DMS79 treated with DMSO at 0.1 percent for 48 hours (cell line): Measurements from ENCODE around the gene C1QTNF8.

Source experiments
- DNase-seq: peaks from one replicate; lab custom pipeline; 2025; lab: John Stamatoyannopoulos, UW

The C1QTNF8 gene

DNA sequence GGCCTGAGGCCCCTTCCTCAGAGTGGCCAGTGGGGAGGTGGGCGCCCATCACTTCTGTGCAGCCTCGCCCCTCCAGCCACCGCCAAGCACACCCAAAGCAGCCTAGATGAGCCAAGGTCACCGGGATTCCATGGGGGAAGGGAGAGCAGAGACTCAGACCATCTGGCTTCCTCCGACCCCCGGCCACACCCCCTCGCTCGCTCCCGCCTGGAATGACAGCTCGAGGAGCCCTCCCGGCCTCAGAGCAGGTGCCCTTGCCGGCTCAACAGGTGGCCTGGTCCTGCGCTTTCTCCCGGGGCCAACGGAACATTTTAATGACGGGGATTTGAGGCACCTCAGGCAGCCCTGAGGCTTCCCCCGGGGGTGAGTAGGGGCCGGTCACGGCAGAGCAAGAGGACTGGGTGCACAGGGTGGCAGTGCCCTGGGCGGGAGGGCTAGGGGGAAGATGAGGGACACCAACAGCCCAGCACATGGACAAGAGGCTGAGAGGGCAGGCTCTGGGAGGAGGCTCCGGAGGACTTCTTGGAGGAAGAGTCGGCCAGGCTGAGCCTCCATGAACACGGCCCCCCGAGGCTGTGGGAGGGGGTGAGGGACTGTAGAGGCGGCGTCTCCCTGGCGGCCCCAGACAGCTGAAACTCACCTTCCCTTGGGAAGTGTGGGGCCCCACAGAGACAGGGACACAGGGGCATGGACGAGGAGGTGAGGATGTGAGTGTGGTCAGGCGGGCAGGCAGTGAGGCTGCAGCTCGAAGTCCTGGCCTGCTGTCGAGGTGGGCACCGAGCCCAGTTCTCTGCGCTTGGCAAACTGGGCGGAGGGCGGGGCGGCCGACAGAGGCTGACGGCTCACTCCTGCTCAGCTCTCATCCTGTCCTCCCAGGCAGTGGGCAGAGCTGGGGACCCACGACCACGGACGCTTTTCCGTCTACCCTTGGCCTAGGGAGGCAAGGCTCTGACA lies 12.5 kb upstream of the C1QTNF8 start:
- DNase-seq, result peak; percentile 14

DNA sequence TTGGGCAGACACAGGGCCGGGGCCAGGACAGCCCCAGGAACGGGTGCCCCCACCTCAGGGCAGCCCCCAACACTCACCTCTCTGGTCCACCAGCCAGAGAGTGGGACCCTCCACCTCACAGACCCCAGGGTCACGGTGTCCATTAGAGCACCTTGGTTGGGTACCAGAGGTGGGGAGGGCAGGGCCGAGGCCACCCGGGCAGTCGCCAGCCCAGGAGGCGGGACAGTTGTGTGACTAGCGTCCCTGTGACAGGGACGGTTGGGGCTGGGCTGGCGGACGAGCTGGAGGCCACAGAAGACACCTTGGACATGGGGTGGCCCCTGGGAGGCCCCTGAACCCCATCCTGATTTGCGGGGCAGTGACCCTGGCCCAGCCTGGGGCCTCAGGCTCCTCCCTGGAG lies 11.7 kb upstream of the C1QTNF8 start:
- DNase-seq, result no peak

DNA sequence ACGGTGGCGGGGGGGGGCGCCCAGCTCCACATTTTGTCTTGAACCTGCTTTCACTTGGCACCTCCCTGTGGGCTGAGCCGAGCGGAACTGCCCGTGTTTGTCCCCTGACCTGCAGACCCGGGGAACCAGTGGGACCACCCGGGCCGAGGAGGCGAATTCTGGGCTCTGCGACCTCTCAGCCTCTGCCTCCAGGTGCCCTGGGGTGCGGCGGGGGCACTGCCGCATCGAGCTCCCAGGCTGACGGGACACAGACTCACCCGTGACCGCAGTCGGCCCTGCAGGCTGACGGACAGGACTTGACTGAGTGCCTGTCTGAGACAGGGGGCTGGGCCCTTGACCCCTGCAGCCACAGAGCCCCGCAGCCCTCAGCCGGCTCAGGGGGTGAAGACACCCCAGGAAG lies 11.1 kb upstream of the C1QTNF8 start:
- no peak for DNase-seq

DNA sequence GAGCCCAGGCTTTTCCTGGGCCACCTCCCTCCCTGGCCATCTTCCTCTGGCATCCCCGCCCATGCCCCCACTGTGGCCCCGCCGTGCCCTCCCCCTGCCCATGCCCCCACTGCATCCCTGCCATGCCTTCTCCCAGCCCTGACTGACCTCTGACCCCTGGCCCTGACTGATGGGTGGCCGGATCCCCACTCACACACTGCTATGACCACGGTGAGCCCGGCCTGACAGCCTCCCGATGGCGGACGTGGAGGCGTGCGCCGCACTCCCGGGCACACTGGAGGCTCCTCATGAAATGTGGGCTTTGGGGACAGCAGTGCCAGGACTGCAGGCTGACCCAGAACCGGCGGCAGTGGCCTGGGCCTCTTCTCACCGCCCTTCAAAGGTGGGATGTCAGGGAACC lies 10.6 kb upstream of the C1QTNF8 start:
- DNase-seq, result no peak

DNA sequence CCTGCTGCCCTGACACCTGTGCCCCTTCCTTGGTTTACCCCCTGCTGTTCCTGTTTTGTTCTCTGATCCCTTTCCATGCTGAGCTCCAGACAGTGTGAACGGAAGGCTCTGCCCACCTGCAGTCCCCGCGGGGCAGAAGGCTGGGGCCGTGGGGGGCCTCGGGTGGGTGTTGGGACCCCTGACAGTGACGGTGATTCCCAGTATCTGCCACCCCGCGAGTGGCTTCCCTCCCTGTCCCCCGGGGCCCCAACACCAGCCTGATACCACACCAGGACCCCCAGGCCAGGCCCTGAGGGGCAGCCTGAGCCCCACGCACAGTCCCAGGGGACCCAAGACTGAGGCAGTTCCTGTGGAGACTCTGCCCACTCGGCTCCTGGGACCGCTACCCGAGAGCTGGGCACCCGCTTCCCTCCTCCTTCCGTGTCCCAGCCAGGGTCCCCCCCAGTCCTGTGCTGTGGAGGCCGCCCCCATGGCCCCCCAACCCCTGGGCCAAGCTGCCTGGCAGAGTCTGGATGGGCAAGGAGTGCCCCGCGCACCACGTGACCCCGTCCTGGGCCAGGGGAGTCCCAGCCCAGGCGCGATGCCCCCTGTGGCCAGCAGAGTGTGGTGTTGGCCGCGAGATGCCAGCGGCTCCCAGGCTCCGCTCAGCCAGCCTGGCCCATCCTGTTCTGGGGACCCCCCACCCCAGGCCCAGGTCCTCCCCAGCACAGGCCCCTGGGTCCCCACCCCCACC lies 10.0 kb upstream of the C1QTNF8 start:
- peak; percentile 18 for DNase-seq

DNA sequence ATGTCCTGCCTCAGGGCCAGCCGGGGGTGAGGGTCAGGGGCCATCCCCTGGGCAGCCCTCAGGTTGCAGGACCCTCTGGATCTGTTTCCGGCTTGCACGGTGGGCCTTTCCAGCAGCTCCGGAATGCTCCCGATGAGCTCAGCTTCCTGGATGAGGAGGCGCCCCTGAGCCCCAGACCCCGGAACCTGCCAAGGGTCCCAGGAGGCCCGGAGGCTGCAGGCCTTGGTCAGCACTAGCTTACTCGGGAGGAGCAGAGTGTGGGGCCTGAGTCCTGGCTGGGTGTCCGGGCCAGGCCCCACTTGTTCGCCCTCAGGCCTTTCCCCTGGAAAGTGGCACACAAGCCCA lies 7.6 kb upstream of the C1QTNF8 start:
- DNase-seq, result no peak

DNA sequence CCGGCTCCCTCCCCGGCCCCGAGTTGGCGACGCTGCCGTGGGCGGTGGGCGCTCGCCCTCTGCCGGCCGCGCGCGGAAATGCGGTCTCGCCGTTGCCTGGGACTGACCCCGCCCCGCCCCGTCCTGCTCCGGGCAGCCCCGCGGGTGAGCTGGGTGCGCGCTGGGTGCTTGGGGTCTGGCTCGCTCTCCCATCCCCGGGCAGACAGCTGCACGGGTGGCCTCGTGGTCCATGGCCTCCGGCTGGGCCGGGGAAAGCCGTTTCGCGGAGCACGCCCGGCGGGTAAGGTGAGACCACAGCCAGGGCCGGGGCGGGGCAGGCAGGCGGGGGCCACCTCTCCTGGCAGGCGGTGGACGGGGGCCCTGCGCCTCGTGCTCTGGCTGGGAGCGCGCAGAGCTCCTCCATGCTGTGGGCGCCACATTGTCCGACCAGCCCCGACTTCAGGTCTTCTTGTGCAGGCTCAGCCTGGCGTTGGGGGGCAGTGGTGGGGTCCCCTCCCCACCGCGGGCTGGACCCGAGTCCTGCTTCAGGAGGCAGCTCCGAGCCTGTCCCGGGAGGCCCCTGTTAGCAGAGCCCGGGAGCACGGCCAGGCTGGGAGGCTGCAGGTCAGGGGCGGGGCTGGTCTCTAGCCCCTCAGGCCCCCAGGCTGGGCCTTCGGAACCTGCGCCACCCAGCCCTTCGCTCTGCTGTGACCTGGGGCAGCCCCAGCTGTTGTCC lies 7.0 kb upstream of the C1QTNF8 start:
- DNase-seq, result peak; percentile 52

DNA sequence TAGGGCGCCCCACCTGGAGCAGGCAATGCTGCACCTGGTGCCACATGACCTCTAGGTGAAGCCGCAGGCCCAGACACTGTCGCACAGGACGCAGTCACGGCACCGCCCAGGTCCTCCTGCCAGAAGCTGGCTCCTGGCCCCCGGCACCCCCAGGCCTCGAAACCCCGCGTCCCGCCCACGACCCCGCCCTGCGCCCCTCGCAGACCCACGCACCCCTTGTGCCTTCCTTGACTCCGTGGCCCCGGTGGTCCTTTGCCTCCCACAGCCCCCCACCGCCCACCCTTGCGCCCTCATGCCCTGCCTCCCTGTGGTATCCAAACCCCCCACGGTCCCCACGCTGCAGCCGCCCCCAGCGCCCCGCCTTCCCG lies 6.3 kb upstream of the C1QTNF8 start:
- no peak for DNase-seq

DNA sequence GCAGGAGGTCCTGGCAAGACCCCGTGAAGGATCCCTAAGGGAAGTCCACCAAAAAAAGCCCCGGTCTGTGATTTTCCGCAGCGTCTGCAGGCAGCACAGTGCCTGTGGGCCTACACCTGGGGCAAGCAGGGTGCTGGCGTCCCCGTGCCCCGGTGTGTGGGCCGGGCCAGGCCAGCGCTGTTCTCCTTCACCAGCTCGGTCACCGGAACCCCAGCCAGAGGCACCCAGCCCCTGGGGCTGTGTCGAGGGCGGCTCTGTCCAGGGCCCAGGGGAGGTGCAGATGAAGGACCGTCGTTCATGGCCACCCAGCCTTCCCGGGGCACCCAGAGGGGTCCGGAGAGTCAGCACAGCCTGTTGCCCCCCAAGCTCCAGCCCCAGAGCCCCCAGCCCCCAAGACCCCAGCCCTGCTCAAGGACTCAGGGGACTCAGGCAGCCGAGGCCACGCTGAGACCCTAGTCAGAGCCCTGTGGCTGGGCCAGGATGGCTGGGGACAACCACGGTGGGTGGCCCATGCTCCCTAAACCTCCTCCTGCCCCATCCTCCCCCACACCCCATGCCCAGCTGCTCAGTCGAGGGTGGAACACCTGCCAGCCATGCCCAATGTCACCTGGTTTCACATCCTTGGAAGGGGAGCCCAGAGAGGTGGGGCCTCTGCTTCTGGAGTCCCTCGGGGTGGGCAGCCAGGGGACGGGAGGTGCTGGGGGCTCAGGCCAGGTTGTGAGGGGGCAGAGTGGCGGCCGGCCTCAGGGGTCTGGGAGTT lies 5.7 kb upstream of the C1QTNF8 start:
- peak; percentile 11 for DNase-seq

DNA sequence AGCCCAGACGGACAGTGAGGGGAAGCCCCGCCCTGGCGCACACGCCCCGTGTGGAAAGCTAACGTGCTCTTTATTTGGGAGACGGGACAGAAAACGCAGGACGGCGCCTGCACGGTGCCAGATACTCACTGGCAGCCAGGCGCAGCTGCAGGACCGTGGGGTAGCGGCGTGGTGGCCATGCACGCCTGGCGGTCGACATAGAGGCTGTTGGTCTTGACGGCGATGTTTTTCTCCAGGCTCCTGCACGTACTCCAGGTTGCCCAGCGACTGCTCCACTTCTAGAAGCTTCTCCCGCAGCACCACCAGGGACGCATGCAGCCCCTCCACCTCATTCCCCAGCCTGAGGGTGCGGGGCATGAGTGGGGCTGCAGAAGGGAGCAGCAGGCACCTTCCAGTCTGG lies 5.1 kb upstream of the C1QTNF8 start:
- peak; percentile 6 for DNase-seq

DNA sequence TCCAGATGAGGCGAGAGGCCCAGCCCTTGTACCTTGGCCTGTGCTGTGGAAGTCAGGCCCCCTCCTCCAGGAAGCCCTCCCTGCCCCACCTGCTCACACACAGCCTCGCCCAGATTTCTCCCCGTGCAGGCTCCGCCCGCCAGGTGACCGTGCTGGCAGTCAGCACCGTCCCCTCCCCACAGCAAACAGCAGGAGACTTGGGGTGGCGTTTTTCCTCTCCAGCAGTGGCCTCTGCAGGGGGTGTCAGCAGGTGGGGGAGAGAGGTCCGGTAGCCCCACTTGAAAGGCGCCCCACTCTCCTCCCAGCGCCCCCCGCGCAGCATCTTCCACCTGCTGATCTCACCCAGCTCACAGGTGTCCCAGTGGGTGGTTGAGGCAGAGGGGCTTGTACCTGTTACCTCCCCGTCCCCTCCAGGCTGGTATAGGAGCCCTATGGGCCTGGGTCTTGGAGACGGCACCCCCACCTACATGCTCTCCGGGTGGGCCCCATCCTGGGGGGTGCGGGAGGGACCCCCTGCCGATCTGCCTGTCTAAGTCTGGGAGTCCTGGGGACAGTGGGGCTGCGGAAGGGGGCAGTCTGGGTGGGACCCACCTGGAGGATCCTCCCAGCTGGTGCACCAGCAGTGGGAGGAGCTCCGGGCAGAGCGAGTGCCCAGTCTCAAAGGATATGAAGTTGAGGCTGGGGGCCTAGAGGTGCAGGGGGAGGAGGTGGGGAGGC lies 4.2 kb upstream of the C1QTNF8 start:
- no peak for DNase-seq

DNA sequence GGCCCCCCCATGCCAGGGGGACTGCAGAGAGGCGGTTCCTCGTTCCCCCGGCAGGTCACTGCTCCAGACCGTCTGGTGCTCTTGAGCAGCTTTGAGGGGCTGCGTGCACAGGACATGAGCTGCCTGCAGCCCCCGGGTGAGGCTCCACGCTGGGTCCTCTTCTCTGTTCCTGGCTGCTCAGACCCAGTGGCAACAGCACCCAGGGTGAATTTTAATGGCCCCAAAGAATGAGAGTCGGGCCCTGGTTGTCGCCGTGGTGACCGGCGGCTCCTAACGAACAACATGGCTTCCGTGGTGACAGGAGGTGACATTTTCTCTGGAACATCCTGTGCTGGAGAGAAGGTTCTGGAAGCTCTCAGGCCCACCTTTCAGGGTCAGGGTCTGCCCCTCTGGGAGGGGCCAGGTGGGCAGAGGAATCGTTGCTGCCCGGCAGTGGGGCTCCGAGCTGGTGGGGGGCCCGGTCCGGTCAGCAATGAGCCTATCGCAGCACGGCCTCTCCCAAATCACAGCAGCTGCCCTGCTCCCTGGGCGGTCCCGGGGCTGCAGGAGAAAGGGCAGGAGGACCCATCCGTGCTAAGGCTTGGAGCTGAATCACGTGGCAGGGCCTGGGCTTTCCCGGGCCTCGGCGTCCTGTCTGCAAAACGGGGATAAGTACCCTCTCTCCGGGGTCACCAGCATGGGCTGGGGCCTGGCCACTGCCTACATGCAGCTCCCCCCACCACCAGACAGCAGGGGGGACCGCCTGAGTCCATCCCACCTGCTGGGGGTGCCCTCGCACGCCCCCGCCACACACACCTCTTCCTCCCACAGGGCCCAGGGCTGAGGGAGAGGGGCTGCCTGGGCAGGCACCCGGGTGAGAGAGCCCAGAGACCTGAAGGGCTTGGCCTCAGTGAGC lies 3.4 kb upstream of the C1QTNF8 start:
- peak; percentile 8 for DNase-seq

DNA sequence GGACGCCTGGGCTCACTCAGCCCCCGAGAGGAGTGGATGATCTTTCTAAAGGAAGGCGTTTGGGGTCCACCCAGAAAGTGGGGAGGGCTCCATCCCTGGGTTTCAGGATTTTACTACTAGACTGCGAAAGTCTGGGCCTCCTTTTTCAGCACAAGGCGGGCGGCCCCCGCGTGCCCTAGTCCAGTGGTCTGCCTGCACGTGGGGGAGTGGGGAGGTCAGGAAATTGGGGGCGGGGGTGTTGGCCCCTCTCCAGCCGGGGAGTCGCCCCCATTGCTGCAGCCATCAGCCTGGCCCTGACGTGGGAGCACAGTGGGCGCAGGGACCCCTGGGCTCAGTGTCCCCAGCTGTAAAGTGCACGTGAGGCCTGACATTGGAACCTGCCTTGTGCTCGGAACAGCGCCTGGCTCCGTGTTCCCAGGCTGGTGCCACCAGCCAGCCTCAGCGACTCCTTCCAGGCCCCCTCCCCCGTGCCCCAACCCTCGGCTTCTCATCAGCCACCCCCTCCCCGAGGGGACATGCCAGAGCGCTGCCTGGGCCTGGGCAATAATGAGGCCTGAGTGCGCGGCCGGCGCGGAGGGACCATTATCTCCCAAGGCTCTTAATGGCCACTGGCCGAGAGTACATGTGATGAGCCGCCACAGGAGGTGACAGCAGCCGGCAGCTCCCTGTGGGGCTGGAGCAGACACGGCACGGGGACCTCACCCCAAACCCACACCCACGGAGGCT lies 2.4 kb upstream of the C1QTNF8 start:
- no peak for DNase-seq

DNA sequence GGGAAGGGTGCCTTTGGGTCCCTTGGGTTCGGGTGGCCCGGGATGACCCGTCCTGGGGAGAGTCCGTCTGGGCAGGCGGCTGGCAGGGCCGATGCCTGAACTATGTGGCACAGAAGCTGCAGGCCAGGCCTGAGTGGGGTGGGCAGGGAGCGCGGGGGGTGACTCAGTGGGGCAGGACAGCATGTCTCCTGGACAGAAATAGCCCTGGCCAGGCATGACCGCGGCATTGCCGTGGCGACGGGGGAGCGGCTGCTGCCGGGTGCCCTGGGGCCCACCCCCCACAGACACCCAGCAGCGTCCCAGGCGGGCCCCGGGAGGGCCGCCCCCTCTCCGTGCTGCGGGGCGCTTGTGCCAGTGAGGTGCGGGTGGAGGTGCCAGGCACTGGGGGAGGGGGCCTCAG lies 1.8 kb upstream of the C1QTNF8 start:
- DNase-seq, result no peak

DNA sequence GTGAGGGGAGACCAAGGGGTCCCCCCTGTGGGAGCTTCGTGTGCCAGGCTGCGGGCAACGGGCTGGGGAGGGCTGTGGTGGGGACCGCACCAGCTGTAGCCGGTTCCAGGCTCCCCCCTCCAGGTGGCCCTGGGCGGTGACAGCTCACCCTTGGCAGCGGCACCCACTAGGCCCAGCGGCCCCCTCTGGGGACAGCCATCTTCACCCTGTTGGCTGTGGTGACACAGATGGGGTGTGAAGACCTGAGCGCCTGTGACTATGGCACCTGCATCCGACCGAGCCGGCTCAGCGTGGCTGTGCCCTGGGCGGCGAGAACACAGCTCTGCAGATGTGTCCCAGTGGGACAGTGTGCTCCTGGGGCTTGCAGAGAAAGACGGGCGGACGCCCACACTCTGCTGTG lies 1.1 kb upstream of the C1QTNF8 start:
- no peak for DNase-seq

DNA sequence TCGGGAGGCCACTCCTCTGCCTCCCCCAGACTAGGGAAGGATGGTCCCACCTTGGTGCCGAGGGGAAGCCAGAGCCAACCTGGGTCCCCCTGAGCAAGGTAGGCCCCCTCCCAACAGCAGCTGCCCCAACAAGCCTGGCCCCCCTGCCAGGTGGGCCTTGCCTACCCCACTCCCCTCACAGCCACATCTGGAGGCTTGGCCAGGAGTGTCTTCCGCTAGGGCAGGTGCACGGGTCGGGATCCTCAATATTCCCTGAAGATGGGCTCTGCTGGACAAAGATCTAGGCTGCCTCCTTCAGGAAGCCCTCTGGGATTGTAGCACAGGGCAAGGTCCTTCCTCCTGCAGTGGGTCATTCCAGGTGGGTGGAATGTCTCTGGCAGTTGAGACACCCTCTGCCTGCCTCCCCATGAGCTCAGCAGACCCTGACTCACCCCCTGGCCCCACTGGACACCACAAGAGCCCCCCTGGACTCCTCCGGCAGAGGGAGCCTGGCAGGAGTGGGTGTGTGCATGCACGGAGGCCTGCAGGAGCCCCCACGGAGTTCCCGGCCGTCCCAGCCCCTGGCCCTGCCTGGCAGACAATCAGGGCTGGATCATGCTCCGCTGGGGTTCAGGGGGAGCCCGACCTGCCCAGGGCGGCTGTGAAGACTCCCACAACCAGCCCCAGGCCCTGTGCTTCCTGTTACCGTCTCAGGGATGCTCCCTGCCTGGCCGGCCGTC lies 435 bp downstream of the C1QTNF8 start:
- no peak for DNase-seq

DNA sequence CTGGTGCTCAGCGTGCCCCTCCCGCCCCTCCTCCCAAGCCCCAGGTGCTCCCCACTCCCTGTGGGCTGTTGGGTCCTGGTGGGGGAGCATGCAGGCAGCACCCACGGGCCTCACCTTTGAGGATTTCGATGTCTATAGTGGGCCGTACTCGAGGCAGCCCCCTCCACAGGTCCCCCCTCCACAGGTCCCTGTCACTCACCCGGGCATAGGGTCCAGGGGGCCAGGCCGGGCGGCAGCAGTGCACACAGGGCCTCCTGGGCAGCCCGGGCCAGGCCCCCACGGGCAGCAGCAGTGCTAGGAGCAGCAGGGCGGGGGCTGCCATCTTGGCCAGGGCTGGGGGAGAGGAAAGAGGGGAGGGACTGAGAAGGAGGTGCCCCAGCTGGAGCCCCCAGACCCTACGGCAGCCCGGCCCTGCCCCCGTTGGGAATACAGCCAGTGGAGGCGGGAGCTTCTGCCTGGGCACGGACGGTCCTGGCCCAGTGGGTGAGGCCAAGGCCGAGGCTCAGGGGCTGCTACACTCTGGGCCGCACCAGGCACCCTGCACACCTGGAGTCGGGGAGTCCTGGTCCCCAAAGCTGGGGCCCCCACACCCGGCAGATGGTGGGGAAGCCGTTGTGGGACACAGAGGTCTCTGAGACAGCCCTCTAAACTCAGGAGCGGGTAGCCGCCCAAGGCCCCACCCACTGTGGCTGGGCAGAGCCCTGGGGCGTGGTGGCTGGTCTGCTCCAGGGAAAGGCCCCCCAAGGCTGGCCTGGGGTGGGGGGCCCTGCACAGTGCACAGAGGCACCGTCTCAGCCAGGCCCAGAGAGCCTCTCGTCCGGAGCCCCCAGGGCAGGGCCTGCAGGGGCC lies 1.2 kb downstream of the C1QTNF8 start:
- no peak for DNase-seq

DNA sequence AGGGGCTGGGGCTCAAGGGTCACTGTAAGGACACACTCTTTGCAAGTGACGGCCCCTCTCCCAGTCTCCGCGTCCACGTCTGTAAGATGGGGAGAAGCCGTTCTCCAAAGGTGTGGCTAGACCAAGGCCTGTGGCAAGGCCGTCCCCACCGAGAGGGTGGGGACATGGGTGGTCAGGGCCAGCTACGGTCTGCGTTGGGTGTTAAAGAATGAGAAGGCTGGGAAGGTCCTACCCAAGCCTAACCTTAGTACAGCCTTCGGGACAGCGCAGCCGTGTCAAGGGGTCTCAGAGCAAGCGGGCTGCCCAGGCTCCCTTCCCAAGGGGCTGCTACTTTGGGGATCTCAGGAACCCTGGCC lies 1.9 kb downstream of the C1QTNF8 start:
- no peak for DNase-seq
